A549 treated with dexamethasone at 1 μM for 4 hours (cell line): ENCODE measurements around the gene KRTAP12-3. TPM values are rescaled to one million over a fixed set of nuclear protein-coding genes. Genes with fewer than 3 reads are reported as not detected.

Source experiments
- total RNA-seq: library from RNA; stranded (reverse); fragments of 200-300 nt; extraction: Qiagen RNA extraction; gene quantifications from 5 replicates; pipeline ENCODE4 v1.2.3, GENCODE V29; 2022

The KRTAP12-3 gene
- not detected in 5 replicates for total RNA-seq

GRCh38 chr21:44657635-44658540 lies at the start of gene KRTAP12-3:
Gene KRTAP12-3, plus strand, starts transcription at chr21:44657932. Its CDS starts 48 bp downstream, at chr21:44657980.

GRCh38 chr21:44612029-44612486 lies 45.7 kb upstream of the KRTAP12-3 start, which contains the start of gene KRTAP10-8:
Gene KRTAP10-8, plus strand, starts transcription at chr21:44612079. Its CDS starts 22 bp downstream, at chr21:44612101.

GRCh38 chr21:44626673-44627143 lies 31.0 kb upstream of the KRTAP12-3 start, which contains the start of gene KRTAP10-9:
Gene KRTAP10-9, plus strand, starts transcription at chr21:44627093. Its CDS starts 79 bp downstream, at chr21:44627172.

GRCh38 chr21:44637018-44637850 lies 20.5 kb upstream of the KRTAP12-3 start, which contains the start of gene KRTAP10-10:
Gene KRTAP10-10, plus strand, starts transcription at chr21:44637356. Its CDS starts 62 bp downstream, at chr21:44637418.

GRCh38 chr21:44646366-44647221 lies 11.1 kb upstream of the KRTAP12-3 start, which contains the start of gene KRTAP10-11:
Gene KRTAP10-11, plus strand, starts transcription at chr21:44646414. Its CDS starts 45 bp downstream, at chr21:44646459.

GRCh38 chr21:44654576-44655175 lies 3.1 kb upstream of the KRTAP12-3 start, which contains the start of gene KRTAP12-4:
Gene KRTAP12-4, minus strand, starts transcription at chr21:44654659. Its CDS starts 45 bp downstream, at chr21:44654614.

GRCh38 chr21:44666401-44667320 lies 8.9 kb downstream of the KRTAP12-3 start, which contains the start of gene KRTAP12-2:
Gene KRTAP12-2, minus strand, starts transcription at chr21:44666927. Its CDS starts 41 bp downstream, at chr21:44666886.

GRCh38 chr21:44681861-44682579 lies 24.3 kb downstream of the KRTAP12-3 start, which contains the start of gene KRTAP12-1:
Gene KRTAP12-1, minus strand, starts transcription at chr21:44682163. Its CDS starts 40 bp downstream, at chr21:44682123.

GRCh38 chr21:44697172-44697810 lies 39.6 kb downstream of the KRTAP12-3 start, which contains the start of gene KRTAP10-12:
Gene KRTAP10-12, plus strand, starts transcription at chr21:44697172. Its CDS starts 30 bp downstream, at chr21:44697202.

Other genes with a start within 250 kb of the KRTAP12-3 start
- 1.7 to 2.5 TPM (median 2.4 TPM) in 5 replicates for gene LRRC3, start 202.4 kb upstream of the KRTAP12-3 start, total RNA-seq
- not detected in 5 replicates for gene KRTAP10-1, start 117.7 kb upstream of the KRTAP12-3 start, total RNA-seq
- gene KRTAP10-2, start 106.4 kb upstream of the KRTAP12-3 start, total RNA-seq: not detected in 5 replicates
- not detected in 5 replicates for gene KRTAP10-3, start 99.1 kb upstream of the KRTAP12-3 start, total RNA-seq
- gene KRTAP10-4, start 84.2 kb upstream of the KRTAP12-3 start, total RNA-seq: not detected in 5 replicates
- gene KRTAP10-5, start 77.3 kb upstream of the KRTAP12-3 start, total RNA-seq: not detected in 5 replicates
- gene KRTAP10-6, start 65.4 kb upstream of the KRTAP12-3 start, total RNA-seq: not detected in 5 replicates
- gene KRTAP10-7, start 57.3 kb upstream of the KRTAP12-3 start, total RNA-seq: not detected in 5 replicates
- gene KRTAP10-8, start 45.9 kb upstream of the KRTAP12-3 start, total RNA-seq: not detected in 5 replicates
- gene KRTAP10-9, start 30.8 kb upstream of the KRTAP12-3 start, total RNA-seq: not detected in 5 replicates
- not detected in 5 replicates for gene KRTAP10-10, start 20.6 kb upstream of the KRTAP12-3 start, total RNA-seq
- gene KRTAP10-11, start 11.5 kb upstream of the KRTAP12-3 start, total RNA-seq: not detected in 5 replicates
- not detected in 5 replicates for gene KRTAP12-4, start 3.3 kb upstream of the KRTAP12-3 start, total RNA-seq
- not detected in 5 replicates for gene KRTAP12-2, start 9.0 kb downstream of the KRTAP12-3 start, total RNA-seq
- not detected in 5 replicates for gene KRTAP12-1, start 24.2 kb downstream of the KRTAP12-3 start, total RNA-seq
- not detected in 5 replicates for gene KRTAP10-12, start 39.2 kb downstream of the KRTAP12-3 start, total RNA-seq
- 0.04 TPM in 1 of 5 replicates, not detected in the others for gene TSPEAR, start 53.6 kb downstream of the KRTAP12-3 start, total RNA-seq
- gene UBE2G2, start 143.9 kb downstream of the KRTAP12-3 start, total RNA-seq: 28.1 to 33.5 TPM (median 32.3 TPM) in 5 replicates
- gene SUMO3, start 160.1 kb downstream of the KRTAP12-3 start, total RNA-seq: 58.2 to 69.1 TPM (median 66.8 TPM) in 5 replicates
- gene PTTG1IP, start 215.8 kb downstream of the KRTAP12-3 start, total RNA-seq: 88.5 to 101 TPM (median 96.8 TPM) in 5 replicates